ENCODE measurements around the gene SLC25A34. TPM values are rescaled to one million over a fixed set of nuclear protein-coding genes. Genes with fewer than 3 reads are reported as not detected.

Gene SLC25A34
- total RNA-seq, 2 donors from 2014 or later = 1.2 to 1.6 TPM

GRCh38 chr1:15730423-15730822 is 5.6 kb upstream of the SLC25A34 start:
- intact Hi-C loops (cut with DNase I) = loop anchor here in 1 of 2 donors (10.0 kb wide), 1 partner anchor 136 kb away; no protein-coding TSS in a partner anchor
- DNase-seq (ENCODE audit: low spot score) = no peak

- intact Hi-C loops (cut with DNase I) = loop anchor here in 1 of 2 donors (10.0 kb wide), 1 partner anchor 136 kb away; no protein-coding TSS in a partner anchor
- DNase-seq (ENCODE audit: low spot score) = no peak
Observed at GRCh38 chr1:15730936-15731335, 5.1 kb upstream of the SLC25A34 start.

DNA sequence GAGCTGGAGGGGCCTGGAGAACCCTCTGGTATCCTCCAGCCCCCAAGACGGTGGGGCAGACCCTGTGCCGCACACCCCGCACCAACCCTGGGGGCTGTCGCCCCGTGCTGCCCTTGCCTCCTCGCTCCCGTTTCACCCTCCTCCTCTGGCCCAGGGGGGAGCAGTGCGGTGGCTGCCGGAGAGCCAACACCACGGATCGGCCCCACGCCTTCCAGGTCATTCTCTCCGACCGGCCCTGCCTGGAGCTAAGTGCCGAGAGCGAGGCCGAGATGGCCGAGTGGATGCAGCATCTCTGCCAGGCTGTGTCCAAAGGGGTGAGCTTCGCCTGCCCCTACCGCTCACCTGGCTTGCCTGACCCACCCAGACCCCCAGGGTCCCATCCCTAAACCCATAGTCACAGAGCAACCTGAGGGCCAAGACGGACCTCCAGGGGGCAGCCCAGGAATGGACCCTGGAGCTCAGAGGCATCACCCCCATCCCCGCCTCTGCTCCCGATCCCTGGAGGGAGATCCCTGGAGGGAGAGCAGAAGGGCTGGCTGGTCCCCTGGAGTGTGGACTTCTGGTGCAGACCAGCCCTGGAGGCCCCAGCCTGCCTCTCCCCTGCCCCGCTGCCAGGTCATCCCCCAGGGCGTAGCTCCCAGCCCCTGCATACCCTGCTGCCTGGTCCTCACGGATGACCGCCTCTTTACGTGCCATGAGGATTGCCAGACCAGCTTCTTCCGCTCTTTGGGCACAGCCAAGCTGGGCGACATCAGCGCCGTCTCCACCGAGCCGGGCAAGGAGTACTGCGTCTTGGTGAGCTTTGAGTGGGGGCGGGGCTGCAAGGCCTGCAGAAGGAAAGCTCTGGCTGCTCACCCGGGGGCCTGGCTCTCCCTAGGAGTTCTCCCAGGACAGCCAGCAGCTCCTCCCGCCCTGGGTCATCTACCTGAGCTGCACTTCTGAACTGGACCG is 4.0 kb upstream of the SLC25A34 start:
- intact Hi-C loops (cut with DNase I) = loop anchor here in 1 of 2 donors (10.0 kb wide), 1 partner anchor 137 kb away; no protein-coding TSS in a partner anchor
- no peak for DNase-seq (ENCODE audit: low spot score)

- DNase-seq (ENCODE audit: low spot score) = no peak
- intact Hi-C loops (cut with DNase I) = loop anchor here in 1 of 2 donors (10.0 kb wide), 1 partner anchor 138 kb away; no protein-coding TSS in a partner anchor
Observed at GRCh38 chr1:15732686-15733081, 3.4 kb upstream of the SLC25A34 start.

DNA sequence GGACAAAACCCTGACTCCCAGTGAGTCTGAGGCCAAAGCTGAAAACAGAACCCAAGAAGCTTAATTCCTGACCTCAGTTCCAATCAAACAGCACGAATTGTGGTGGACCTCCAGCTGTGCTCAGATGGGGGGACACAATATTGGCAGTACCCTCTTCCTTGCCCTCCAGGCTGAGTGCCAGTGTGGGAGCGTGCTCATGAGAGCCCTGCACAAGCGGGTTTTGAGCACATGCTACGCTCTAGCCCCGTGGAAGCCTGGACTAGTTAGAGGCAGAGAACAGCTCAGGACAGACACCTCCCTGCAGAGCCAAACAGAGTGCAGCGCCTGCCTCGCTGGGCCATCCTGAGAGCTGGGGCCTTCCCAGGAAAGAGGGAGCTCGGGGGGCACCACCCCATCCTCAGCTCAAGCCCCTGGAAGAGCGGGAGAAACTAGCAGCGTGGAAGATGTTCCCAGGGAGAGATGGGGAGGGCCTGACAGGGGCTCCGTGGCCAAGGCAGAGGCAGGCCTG is 2.8 kb upstream of the SLC25A34 start:
- intact Hi-C loops (cut with DNase I) = loop anchor here in 1 of 2 donors (10.0 kb wide), 1 partner anchor 138 kb away; no protein-coding TSS in a partner anchor
- no peak for DNase-seq (ENCODE audit: low spot score)

DNA sequence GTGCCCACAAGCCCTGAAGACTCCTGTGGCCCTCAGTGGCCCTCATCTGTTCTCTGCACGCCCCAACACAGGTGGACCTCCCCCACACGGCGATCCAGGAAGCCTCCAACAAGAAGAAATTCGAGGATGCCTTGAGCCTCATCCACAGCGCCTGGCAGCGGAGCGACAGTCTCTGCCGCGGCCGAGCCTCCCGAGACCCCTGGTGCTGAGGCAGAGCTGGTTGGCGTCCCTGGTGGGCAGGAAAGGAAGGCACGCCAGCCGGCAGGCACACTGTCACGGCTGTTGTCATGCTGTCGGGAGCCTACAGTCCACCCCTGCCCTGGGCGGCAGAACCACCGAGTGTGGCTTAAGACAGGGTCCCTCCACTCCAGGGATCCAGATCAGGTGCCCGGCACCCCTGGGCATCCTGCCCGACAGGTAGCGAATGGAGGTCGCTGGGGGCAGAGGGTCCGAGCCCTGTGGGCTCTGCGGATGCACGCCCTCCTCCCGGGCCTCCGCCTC is 2.3 kb upstream of the SLC25A34 start:
- no peak for DNase-seq (ENCODE audit: low spot score)
- intact Hi-C loops (cut with DNase I) = loop anchor here in 1 of 2 donors (10.0 kb wide), 1 partner anchor 139 kb away; no protein-coding TSS in a partner anchor

GRCh38 chr1:15734296-15734695 is 1.8 kb upstream of the SLC25A34 start:
- intact Hi-C loops (cut with DNase I) = loop anchor here in 1 of 2 donors (10.0 kb wide), 1 partner anchor 139 kb away; no protein-coding TSS in a partner anchor

GRCh38 chr1:15734901-15735300 is 1.2 kb upstream of the SLC25A34 start:
- no peak for DNase-seq (ENCODE audit: low spot score)
- intact Hi-C loops (cut with DNase I) = loop anchor here in 1 of 2 donors (10.0 kb wide), 1 partner anchor 140 kb away; no protein-coding TSS in a partner anchor

More at GRCh38 chr1:15734296-15734695, 1.8 kb upstream of the SLC25A34 start:
- DNase-seq (ENCODE audit: low spot score) = no peak

- DNase-seq (ENCODE audit: low spot score) = no peak
- intact Hi-C loops (cut with DNase I) = loop anchor here in 1 of 2 donors (10.0 kb wide), 1 partner anchor 141 kb away; no protein-coding TSS in a partner anchor
Observed at GRCh38 chr1:15735304-15736037, 587 bp upstream of the SLC25A34 start.

- no peak for DNase-seq (ENCODE audit: low spot score)
- intact Hi-C loops (cut with DNase I) = loop anchor here in 1 of 2 donors (10.0 kb wide), 1 partner anchor 142 kb away; no protein-coding TSS in a partner anchor
Observed at GRCh38 chr1:15736892-15737261, 819 bp downstream of the SLC25A34 start.

DNA sequence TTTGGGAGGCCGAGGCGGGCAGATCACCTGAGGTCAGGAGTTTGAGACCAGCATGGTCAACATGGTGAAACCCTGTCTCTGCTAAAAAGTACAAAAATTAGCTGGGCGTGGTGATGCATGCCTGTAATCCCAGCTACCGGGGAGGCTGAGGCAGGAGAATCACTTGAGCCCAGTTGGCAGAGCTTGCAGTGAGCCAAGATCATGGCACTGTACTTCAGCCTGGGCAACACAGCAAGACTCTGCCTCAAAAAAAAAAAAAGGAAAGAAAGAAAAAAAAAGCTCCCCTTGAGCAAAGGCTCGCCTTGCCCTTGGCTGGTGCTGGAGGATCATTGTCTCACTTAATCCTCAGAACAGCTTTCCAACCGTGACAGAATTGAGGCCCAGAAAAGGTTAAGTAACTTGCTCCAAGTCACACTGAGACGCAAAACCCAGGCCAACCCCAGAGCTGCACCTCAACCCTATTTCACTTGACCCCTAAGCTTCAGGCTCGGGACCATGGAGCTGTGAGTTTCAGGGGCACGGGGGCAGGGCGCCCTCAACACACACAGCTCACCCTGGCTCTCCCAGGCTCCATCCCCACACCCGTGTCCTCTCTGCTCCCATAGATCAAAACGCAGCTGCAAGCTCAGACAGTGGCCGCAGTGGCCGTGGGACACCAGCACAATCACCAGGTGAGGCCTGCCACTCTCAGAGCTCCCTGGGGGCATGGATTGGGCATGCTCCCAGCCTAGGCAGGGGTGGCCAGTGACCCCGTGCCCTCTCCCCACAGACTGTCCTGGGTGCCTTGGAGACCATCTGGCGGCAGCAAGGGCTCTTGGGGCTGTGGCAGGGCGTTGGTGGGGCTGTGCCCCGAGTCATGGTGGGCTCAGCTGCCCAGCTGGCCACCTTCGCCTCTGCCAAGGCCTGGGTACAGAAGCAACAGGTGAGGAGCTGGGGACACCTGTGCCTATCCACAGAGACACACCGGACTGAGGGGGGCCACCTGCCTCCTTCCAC is 1.6 kb downstream of the SLC25A34 start:
- no peak for DNase-seq (ENCODE audit: low spot score)
- intact Hi-C loops (cut with DNase I) = loop anchor here in 1 of 2 donors (10.0 kb wide), 1 partner anchor 143 kb away; no protein-coding TSS in a partner anchor

- intact Hi-C loops (cut with DNase I) = loop anchor here in 1 of 2 donors (10.0 kb wide), 1 partner anchor 144 kb away; no protein-coding TSS in a partner anchor
- DNase-seq (ENCODE audit: low spot score) = no peak
Observed at GRCh38 chr1:15738416-15739113, 2.5 kb downstream of the SLC25A34 start.

DNA sequence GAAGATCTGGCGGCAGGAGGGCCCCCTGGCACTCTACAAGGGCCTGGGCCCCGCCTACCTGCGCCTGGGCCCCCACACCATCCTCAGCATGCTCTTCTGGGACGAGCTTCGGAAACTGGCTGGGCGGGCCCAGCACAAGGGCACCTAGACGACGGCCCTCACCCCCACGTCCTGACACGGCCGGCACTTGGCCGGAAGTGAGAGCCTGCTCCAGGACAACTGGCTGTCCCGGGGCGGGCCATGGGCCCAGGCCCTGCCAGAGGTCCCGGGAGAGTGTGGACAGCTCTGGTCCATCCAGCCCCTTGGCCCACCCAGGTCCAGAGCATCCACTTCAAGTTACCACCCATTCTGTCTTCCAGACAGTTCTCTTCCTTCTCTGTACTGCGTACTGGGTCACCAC is 3.2 kb downstream of the SLC25A34 start:
- DNase-seq (ENCODE audit: low spot score) = no peak
- intact Hi-C loops (cut with DNase I) = loop anchor here in 1 of 2 donors (10.0 kb wide), 1 partner anchor 144 kb away; no protein-coding TSS in a partner anchor

GRCh38 chr1:15739745-15740144 is 3.7 kb downstream of the SLC25A34 start:
- no peak for DNase-seq (ENCODE audit: low spot score)
- intact Hi-C loops (cut with DNase I) = loop anchor here in 1 of 2 donors (10.0 kb wide), 1 partner anchor 145 kb away; no protein-coding TSS in a partner anchor

DNA sequence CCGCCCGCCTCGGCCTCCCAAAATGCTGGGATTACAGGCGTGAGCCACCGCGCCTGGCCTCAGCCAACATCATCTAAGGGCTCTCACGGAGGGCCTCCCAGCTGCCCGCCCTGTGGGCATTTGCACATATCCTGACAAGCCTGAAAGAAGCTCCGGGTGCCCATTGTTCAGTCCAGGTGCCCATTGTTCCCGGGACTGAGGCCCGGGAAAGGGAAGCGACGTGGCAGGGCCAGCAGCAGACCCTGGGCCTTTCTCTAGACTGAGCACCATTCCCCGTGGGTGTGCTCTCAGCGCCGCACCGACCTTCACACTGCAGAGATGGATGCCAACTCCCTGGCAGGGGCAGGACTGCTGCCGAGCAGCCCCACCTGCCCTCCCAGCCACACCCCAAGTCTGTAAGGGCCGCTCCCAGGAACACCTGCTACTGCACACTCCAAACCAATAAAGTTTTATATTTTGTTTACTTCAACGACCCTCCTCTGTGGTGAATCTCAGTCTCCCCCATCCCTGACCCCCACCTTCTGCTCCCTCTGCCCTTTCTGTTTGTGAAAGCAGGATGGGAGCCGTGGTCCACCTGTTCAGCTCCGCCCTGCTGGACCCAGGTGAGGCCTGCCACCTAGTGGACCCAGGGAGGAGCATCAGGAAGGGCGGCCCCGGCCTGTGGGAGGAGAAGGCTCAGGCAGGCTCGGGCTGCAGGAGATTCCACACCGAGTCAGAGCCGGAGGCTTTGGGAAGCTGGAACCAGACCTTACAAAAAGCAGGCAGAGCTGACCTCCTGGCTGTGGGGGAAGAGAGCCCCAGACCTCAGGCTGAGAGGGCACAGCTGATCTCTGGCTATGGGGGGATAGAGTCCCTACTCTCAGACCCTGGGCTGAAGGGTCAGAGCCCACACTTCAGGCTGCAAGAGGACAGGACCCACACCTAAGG is 5.1 kb downstream of the SLC25A34 start:
- intact Hi-C loops (cut with DNase I) = loop anchor here in 1 of 2 donors (1.0 kb wide), 1 partner anchor 50 kb away; no protein-coding TSS in a partner anchor
- DNase-seq (ENCODE audit: low spot score) = peak; percentile 91

DNA sequence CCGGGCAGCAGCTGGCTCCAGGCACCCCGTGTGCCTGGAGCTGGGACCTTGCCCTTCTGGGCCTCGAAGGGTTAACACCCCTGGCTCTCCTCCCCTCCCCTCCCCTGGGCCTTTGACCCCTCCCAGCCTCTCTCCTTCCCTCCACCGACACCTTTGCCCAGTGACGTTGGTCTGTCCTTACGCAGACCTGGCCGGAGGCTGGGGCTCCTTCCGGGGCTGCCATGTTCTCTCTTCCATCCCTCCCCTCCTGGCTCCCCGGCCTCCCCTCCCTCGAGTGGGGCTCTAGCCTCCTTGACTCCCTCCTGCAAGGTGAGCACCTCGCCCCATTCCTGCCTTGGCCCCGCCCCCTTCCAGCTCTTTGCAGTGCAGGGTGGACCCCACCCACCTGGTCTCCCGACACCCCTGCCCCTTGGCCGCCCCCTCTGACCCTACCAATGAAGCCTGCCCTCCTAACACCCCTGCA is 6.3 kb downstream of the SLC25A34 start, which contains the start of gene TMEM82:
TSS of gene TMEM82 (plus strand) at position 161 of the 463 bp plus-strand sequence. CDS start at position 222, 61 bp downstream.
- intact Hi-C loops (cut with DNase I) = no loop called here
- no peak for DNase-seq (ENCODE audit: low spot score)
